Measurements from ENCODE around the gene AGBL1.

AGBL1 gene

GRCh38 chr15:86620641-86621349 lies 541.1 kb downstream of the AGBL1 start:
- no peak for DNase-seq (ENCODE audit: low read depth)
- no peak for TF ChIP-seq CTCF (IDR thresholded peaks at IDR 0.05; ENCODE audit: control insufficient read depth, insufficient read depth, low read depth, low read length, missing control alignments)
- no peak overlapping the region for H3K4me3 ChIP-seq (ENCODE audit: control insufficient read depth, low read depth, low read length)

- TF ChIP-seq CTCF (IDR thresholded peaks at IDR 0.05; ENCODE audit: control insufficient read depth, insufficient read depth, low read depth, low read length, missing control alignments): no peak
- no peak for DNase-seq (ENCODE audit: low read depth)
- no peak overlapping the region for H3K4me3 ChIP-seq (ENCODE audit: control insufficient read depth, low read depth, low read length)
These were observed 543.6 kb downstream of the AGBL1 start for GRCh38 chr15:86623236-86623635.

DNA sequence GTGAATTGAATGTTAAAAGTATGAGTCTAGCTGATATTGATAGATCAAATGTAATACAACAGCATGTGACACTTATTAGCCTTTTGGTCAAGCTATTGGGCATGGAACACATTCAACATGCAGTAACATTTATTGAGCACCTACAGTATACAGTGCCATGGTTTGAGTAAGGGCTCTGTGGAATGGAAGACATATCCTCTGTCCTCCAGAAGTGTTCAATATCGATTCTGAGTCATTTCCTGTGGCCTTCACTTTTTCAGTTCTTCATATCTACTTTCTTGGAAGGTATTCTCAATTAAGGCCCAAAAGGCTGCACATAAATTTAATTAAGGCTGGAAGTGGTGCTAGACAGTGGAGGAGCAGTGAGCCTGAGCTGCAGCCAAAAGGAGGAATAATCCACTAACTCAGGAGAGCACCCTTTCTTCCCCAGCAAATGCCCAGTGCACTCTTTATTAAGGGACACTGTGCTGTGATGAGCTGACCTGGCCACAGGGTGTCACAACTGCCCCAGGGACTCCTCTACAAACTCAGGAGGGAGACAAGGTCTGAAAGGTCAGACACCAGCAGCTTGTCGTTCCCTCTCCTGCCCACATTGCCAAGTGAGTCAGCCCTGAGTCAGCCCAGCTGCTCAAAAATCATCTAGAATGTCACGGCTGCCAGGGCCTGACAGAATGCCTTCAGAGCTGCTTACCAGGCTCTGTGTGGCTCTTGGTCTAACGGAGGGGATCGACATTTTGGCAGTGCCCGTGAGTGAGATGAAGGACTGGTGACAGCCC lies 544.8 kb downstream of the AGBL1 start:
- TF ChIP-seq CTCF (IDR thresholded peaks at IDR 0.05; ENCODE audit: control insufficient read depth, insufficient read depth, low read depth, low read length, missing control alignments): peak; percentile 43
- DNase-seq (ENCODE audit: low read depth): peak; percentile 33
- H3K4me3 ChIP-seq (ENCODE audit: control insufficient read depth, low read depth, low read length): no peak overlapping the region

- no peak for DNase-seq (ENCODE audit: low read depth)
- no peak overlapping the region for H3K4me3 ChIP-seq (ENCODE audit: control insufficient read depth, low read depth, low read length)
- TF ChIP-seq CTCF (IDR thresholded peaks at IDR 0.05; ENCODE audit: control insufficient read depth, insufficient read depth, low read depth, low read length, missing control alignments): no peak
These were observed 550.0 kb downstream of the AGBL1 start for GRCh38 chr15:86629409-86630356.

DNA sequence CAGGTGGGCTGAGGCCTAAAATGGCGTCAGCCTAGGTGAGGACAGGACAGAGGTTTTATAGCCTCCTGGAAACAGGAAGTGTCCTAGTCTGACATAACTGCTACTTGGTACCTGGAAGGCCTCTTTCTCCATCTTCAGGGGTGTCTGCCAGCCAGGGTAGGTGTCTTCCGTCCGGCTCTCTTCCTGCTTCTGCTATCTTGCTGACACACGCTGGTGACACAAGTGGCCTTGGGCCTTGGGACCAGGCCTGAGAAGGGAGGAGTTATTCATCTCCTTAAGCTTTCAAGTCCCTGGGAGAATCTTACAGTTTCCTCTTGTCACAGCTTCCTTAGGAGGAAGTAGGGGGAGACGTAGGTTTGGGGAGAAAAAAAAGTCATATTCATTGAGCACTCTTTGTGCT lies 551.3 kb downstream of the AGBL1 start:
- H3K4me3 ChIP-seq (ENCODE audit: control insufficient read depth, low read depth, low read length): no peak overlapping the region
- DNase-seq (ENCODE audit: low read depth): no peak
- no peak for TF ChIP-seq CTCF (IDR thresholded peaks at IDR 0.05; ENCODE audit: control insufficient read depth, insufficient read depth, low read depth, low read length, missing control alignments)

GRCh38 chr15:86634146-86634545 lies 554.5 kb downstream of the AGBL1 start:
- no peak for DNase-seq (ENCODE audit: low read depth)
- no peak for TF ChIP-seq CTCF (IDR thresholded peaks at IDR 0.05; ENCODE audit: control insufficient read depth, insufficient read depth, low read depth, low read length, missing control alignments)
- no peak overlapping the region for H3K4me3 ChIP-seq (ENCODE audit: control insufficient read depth, low read depth, low read length)

All from AG09309 (cell line).